ENCODE measurements around the gene EXOSC10. TPM values are rescaled to one million over a fixed set of nuclear protein-coding genes. Genes with fewer than 3 reads are reported as not detected.
A peak's percentile ranks its signal among the peaks of the same experiment; 100 is the strongest.
"Not testable (repeated sequence)": the region's sequence is repeated elsewhere in the genome, so short reads cannot be mapped to it uniquely, and the experiment has no call there.

Gene EXOSC10
- total RNA-seq, 3 donors from 2014 or later = 57.9 to 97.6 (median 77.7) TPM

DNA sequence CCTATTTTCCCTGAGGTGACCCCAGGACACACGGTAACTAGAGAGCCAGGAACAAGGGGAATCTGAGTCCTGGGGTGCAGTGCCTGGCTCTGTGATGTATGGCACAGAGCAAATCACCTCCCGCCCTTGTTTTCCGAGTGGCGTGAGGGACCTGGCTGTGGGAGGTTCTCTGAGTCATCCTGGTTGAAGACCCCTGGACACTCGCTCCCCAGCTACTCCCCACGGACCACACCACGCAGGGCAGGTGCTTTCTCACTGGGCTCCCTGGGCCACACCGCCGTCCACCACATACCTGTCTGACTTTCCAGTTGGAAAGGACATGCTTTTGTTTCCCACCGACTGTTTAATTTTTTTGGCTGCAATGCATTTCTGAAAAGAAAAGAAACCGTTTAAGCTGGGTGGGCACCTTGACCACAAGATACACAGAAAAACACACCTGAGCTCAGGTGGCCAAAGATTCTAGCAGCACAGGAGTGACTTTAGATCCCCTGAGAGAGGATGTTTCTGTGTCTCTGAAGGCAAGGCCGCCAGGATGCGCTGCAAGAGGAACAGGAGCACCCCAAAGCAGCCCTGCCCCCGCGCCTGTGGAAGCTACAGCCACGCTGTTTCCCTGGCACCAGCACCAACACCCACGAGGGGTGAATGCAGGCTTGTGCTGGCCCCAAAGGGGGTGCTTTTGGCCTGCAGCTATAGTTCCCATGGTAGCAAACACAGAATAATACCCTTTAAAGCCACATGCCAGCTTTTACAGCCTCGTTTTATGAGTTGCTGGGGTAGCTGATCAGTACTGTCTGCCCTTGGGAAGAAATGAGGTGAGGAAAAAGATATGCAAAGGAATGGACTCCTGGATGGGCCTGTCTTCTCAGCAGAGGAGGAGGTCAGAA is 31.7 kb downstream of the EXOSC10 start:
- H3K36me3 ChIP-seq = no peaks in the 10 kb centered on the region
- intact Hi-C loops (cut with DNase I; ENCODE audit: low total_unique reads) = no loop called here
- H3K4me1 ChIP-seq = no peaks in the 10 kb centered on the region
- DNase-seq (ENCODE audit: low spot score in 2 of 2) = peak; percentile 50 to 55
- peak overlapping the region in 1 of 3 donors; percentile 37 for H3K4me3 ChIP-seq
- H3K27me3 ChIP-seq = no peaks in the 10 kb centered on the region
- no peak for TF ChIP-seq POLR2AphosphoS5 (IDR thresholded peaks at IDR 0.05)
- no peak for TF ChIP-seq POLR2A (IDR thresholded peaks at IDR 0.05)
- TF ChIP-seq, protein P1, sequence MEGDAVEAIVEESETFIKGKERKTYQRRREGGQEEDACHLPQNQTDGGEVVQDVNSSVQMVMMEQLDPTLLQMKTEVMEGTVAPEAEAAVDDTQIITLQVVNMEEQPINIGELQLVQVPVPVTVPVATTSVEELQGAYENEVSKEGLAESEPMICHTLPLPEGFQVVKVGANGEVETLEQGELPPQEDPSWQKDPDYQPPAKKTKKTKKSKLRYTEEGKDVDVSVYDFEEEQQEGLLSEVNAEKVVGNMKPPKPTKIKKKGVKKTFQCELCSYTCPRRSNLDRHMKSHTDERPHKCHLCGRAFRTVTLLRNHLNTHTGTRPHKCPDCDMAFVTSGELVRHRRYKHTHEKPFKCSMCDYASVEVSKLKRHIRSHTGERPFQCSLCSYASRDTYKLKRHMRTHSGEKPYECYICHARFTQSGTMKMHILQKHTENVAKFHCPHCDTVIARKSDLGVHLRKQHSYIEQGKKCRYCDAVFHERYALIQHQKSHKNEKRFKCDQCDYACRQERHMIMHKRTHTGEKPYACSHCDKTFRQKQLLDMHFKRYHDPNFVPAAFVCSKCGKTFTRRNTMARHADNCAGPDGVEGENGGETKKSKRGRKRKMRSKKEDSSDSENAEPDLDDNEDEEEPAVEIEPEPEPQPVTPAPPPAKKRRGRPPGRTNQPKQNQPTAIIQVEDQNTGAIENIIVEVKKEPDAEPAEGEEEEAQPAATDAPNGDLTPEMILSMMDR (IDR thresholded peaks at IDR 0.05) = no peak
- peak overlapping the region; percentile 54 to 74 for H3K27ac ChIP-seq
- H3K9me3 ChIP-seq = no peaks in the 10 kb centered on the region

DNA sequence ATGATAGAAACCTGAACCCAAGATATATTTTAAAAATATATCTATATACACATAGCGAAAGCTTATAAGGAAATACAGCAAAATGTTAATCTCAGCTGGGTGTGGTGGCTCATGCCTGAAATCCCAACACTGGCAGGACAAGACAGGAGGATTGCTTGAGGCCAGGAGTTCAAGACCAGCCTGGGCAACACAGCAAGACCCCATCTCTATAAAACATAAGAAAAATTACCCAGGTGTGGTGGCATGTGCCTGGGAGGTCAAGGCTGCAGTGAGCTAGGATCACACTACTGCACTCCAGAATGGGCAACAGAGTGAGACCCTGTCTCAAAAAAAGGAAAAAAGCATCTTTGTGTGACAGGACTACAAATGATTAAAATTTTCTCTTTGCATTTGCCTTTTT is 33.9 kb downstream of the EXOSC10 start:
- Histone ChIP-seq H3K9me3 (no peaks in the 10 kb centered on the region), H3K36me3 (no peaks in the 10 kb centered on the region)

DNA sequence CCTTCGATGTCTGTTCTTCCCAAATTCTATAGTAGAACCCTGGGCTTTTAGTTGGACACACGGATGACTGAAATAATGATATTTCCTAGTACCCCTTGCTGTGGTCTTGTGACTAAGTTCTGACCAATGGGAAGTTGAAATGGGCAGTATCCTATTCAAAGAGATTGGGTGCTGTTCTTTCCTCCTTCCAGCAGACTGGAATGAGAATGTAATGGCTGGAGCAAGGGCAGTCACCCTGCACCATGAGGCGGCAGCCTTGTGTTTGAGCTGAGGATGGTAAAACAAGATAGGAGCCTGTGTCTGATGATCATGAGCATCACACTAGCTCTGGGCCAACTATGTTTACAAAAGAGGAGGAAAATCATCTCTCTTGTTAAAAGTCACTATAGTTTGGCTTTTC is 34.7 kb downstream of the EXOSC10 start:
- no peaks in the 10 kb centered on the region for H3K9me3 ChIP-seq
- TF ChIP-seq, protein P1 (IDR thresholded peaks at IDR 0.05) = no peak
- TF ChIP-seq POLR2A (IDR thresholded peaks at IDR 0.05) = no peak
- TF ChIP-seq POLR2AphosphoS5 (IDR thresholded peaks at IDR 0.05) = no peak
- no peaks in the 10 kb centered on the region for H3K27me3 ChIP-seq
- H3K4me3 ChIP-seq = no peak overlapping the region
- H3K27ac ChIP-seq = no peak overlapping the region
- no peak for DNase-seq (ENCODE audit: low spot score in 2 of 2)
- intact Hi-C loops (cut with DNase I; ENCODE audit: low total_unique reads) = no loop called here
- H3K4me1 ChIP-seq = no peaks in the 10 kb centered on the region
- no peaks in the 10 kb centered on the region for H3K36me3 ChIP-seq

More for the DNA sequence above, 33.9 kb downstream of the EXOSC10 start:
- H3K4me3 ChIP-seq = no peak overlapping the region
- intact Hi-C loops (cut with DNase I; ENCODE audit: low total_unique reads) = no loop called here
- TF ChIP-seq POLR2AphosphoS5 (IDR thresholded peaks at IDR 0.05) = no peak
- TF ChIP-seq, protein P1 (IDR thresholded peaks at IDR 0.05) = no peak
- TF ChIP-seq POLR2A (IDR thresholded peaks at IDR 0.05) = no peak
- no peaks in the 10 kb centered on the region for H3K4me1 ChIP-seq
- no peak for DNase-seq (ENCODE audit: low spot score in 2 of 2)
- H3K27me3 ChIP-seq = no peaks in the 10 kb centered on the region
- H3K27ac ChIP-seq = no peak overlapping the region

DNA sequence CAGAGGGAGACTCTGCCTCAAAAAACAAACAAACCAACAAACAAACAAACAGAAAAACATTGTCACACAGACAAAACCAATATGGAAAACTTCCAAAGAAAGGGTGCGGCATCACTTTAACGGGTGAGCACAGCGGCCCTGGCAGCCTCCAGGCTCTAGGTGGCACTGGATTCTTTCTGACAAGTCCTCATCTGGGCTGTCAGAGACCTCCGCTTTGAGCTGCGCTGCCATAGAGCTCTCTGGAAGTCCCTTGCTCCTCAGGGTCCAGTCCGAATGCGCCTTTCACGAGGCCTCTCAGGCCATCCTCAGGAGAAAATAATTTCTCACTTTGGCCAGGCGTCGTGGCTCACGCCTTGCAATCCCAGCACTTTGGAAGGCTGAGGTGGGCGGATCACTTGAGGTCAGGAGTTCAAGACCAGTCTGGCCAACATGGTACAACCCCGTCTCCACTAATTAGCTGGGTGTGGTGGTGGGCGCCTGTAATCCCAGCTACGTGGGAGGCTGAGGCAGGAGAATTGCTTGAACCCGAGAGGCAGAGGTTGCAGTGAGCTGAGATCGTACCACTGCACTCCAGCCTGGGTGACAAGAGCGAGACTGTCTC is 35.6 kb downstream of the EXOSC10 start:
- intact Hi-C loops (cut with DNase I; ENCODE audit: low total_unique reads); DNase-seq (ENCODE audit: low spot score in 2 of 2); H3K27me3 ChIP-seq; H3K36me3 ChIP-seq; H3K27ac ChIP-seq; H3K4me3 ChIP-seq; H3K9me3 ChIP-seq; H3K4me1 ChIP-seq: not testable (repeated sequence)

DNA sequence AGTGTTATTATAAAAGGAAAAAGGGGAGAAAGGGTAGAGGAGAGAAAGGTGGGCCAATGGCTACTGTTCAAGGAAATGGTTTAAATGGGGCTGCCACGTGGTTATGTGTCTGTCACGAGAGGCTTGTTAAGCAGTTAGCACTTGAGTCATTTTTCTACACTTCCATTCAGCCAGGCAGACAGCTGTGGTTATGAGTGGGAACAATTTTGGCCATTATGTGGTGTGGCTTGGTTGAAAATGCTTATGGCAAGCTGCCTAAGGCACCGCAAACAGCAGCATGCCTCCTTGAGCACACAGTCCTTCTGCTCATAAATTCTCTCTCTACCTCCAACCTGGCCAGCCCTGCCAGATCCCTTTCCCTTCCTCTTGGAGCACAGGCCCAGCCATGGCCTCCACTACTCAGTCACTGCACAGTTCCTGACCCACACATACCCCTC is 36.7 kb downstream of the EXOSC10 start:
- no peaks in the 10 kb centered on the region for H3K36me3 ChIP-seq
- H3K4me3 ChIP-seq = no peak overlapping the region
- peak overlapping the region in 1 of 2 donors; percentile 17 for H3K27ac ChIP-seq
- intact Hi-C loops (cut with DNase I; ENCODE audit: low total_unique reads) = no loop called here
- H3K27me3 ChIP-seq = no peaks in the 10 kb centered on the region
- DNase-seq (ENCODE audit: low spot score in 2 of 2) = no peak
- no peaks in the 10 kb centered on the region for H3K9me3 ChIP-seq
- TF ChIP-seq, protein P1 (IDR thresholded peaks at IDR 0.05) = no peak
- TF ChIP-seq POLR2A (IDR thresholded peaks at IDR 0.05) (no peak), POLR2AphosphoS5 (IDR thresholded peaks at IDR 0.05) (no peak)
- peaks cover 0 to 6% of the 10 kb centered on the region in 2 donors for H3K4me1 ChIP-seq
